Measurements from ENCODE around the gene TMEM108. TPM values are rescaled to one million over a fixed set of nuclear protein-coding genes. Genes with fewer than 3 reads are reported as not detected.

TMEM108 gene
- total and polyA plus RNA-seq, 10 of the 15 experiments (the other 5 are each of a cell fraction or from before 2014, with no cell fraction given) = 0.02 to 0.58 (median 0.12) TPM; not detected in 5

DNA sequence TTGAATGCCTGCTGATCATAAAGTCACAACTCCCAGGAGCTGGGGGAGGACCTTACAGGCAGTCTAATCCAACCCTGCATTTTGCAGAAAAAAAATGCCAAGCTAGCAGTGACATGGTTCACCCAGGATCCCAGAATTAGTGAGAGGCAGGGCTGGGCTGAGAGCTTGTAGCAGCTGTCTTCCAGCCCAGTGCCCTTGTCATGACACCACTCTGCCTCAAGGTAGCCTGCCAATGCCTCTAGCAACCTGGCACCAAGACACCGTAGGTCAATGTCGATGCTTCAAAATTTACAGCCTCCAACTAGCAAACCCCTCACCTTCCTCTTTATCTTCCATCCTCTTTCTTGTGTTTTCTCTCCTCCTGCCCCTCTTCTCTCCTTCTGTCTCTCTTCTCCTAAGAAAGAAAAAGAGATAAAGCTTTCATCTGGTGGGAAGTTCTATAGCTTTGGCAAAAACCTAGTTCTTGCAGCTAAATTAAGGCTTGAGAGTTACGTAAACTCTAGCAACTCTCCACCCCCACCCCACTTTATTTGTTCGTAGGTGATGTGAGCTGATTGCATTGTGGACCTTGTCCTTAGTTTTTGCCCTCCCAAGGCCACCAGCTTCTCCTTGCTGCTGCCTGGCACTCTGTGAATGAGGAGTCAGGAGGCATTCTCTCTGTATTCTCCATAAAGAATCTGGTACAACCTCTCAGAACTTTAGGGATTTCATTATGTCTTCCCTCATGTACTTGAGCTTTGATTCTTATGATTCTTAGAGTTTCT lies 343.3 kb downstream of the TMEM108 start:
- TF ChIP-seq KAT2A (conservative IDR thresholded peaks at IDR 0.05; ENCODE audit: control insufficient read depth, low read depth, low read length) (no peak), SRF (IDR thresholded peaks at IDR 0.05; ENCODE audit: low read depth in 2 of 2, low read length in 2 of 2) (no peak)
- in situ Hi-C loops (cut with MboI) = loop anchor here (5.0 to 25.0 kb wide), 2 partner anchors 649 to 844 kb away; no protein-coding TSS in a partner anchor
- no TSS peak for BruUV-seq (replicated peaks)

DNA sequence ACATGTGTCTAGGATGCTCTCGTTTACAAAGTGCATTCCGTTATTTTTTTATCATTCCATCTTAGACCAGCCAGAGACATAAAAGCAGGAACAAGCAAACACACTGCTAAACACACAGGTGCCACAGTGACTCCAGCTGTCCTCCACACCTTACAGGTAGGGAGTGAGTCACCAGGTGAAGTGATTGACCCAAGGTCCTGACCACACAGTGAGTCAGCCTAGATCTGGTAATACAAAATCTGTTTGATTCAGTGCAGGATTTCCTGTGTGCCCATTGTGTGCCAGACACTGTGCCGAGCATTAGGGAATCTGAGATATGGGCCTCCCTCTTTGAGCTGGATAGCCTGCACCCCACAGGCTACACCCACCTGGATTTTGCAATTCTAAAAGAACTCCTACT lies 345.0 kb downstream of the TMEM108 start:
- CTCF ChIA-PET = interaction anchor here (0.8 to 5.4 kb wide), 6 partner anchors 17 to 847 kb away, joined by 3 to 43 read pairs (median 20); no protein-coding TSS in a partner anchor
- no peak for TF ChIP-seq SREBF2 (IDR thresholded peaks at IDR 0.05; ENCODE audit: low read length)
- TF ChIP-seq NFYA (IDR thresholded peaks at IDR 0.05; ENCODE audit: borderline replicate concordance, low read depth, low read length) = no peak
- TF ChIP-seq, protein P1, sequence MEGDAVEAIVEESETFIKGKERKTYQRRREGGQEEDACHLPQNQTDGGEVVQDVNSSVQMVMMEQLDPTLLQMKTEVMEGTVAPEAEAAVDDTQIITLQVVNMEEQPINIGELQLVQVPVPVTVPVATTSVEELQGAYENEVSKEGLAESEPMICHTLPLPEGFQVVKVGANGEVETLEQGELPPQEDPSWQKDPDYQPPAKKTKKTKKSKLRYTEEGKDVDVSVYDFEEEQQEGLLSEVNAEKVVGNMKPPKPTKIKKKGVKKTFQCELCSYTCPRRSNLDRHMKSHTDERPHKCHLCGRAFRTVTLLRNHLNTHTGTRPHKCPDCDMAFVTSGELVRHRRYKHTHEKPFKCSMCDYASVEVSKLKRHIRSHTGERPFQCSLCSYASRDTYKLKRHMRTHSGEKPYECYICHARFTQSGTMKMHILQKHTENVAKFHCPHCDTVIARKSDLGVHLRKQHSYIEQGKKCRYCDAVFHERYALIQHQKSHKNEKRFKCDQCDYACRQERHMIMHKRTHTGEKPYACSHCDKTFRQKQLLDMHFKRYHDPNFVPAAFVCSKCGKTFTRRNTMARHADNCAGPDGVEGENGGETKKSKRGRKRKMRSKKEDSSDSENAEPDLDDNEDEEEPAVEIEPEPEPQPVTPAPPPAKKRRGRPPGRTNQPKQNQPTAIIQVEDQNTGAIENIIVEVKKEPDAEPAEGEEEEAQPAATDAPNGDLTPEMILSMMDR (IDR thresholded peaks at IDR 0.05 in 2 of 3, conservative IDR thresholded peaks at IDR 0.05 in 1 of 3; ENCODE audit: control insufficient read depth in 2 of 3, extremely low read depth in 1 of 3, insufficient read depth in 1 of 3, low read depth in 3 of 3, low read length in 3 of 3) = no peak
- TF ChIP-seq, protein P2, sequence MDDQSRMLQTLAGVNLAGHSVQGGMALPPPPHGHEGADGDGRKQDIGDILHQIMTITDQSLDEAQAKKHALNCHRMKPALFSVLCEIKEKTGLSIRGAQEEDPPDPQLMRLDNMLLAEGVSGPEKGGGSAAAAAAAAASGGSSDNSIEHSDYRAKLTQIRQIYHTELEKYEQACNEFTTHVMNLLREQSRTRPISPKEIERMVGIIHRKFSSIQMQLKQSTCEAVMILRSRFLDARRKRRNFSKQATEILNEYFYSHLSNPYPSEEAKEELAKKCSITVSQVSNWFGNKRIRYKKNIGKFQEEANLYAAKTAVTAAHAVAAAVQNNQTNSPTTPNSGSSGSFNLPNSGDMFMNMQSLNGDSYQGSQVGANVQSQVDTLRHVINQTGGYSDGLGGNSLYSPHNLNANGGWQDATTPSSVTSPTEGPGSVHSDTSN (IDR thresholded peaks at IDR 0.05; ENCODE audit: insufficient replicate concordance, low read depth, low read length) = no peak
- no peak for TF ChIP-seq FOXM1 (IDR thresholded peaks at IDR 0.05; ENCODE audit: low read depth, low read length)
- TF ChIP-seq BMI1 (IDR thresholded peaks at IDR 0.05; ENCODE audit: borderline replicate concordance) = no peak
- no peak for TF ChIP-seq ESRRA (IDR thresholded peaks at IDR 0.05; ENCODE audit: low read length)
- no peak for TF ChIP-seq ZNF207 (IDR thresholded peaks at IDR 0.05; ENCODE audit: borderline replicate concordance)

More for the DNA sequence above, 343.3 kb downstream of the TMEM108 start:
- H3K4me1 ChIP-seq (ENCODE audit: control insufficient read depth, insufficient read depth, low read length) = no peaks in the 10 kb centered on the region
- ATAC-seq (no peak), DNase-seq (ENCODE audit: low read depth, low spot score) (no peak), FAIRE-seq (no peak)
- H2AFZ ChIP-seq (ENCODE audit: control insufficient read depth, low read depth, low read length) = no peak overlapping the region
- H3K4me2 ChIP-seq (ENCODE audit: control insufficient read depth, insufficient read depth) = no peak overlapping the region
- H3K4me3 ChIP-seq = no peak overlapping the region
- 16% methylated on average over 4 of the region's 4 CpGs for WGBS (ENCODE audit: insufficient coverage, insufficient replicate concordance, low lambda C conversion rate, missing lambda C conversion rate)
- POLR2A ChIA-PET = no interaction called here
- no peaks in the 10 kb centered on the region for H3K36me3 ChIP-seq (ENCODE audit: control insufficient read depth in 2 of 2, insufficient read depth in 2 of 2, low read length in 1 of 2)
- no peaks in the 10 kb centered on the region for H3K79me2 ChIP-seq (ENCODE audit: control insufficient read depth, insufficient read depth, low read length)
- no peak overlapping the region for H3K27ac ChIP-seq (ENCODE audit: control insufficient read depth, insufficient read depth)
- no peak overlapping the region for H3K9ac ChIP-seq (ENCODE audit: control insufficient read depth, insufficient read depth, low read length)
- no peaks in the 10 kb centered on the region; a peak in 2 of 4 replicates for H3K27me3 ChIP-seq (replicated peaks in 1 of 2; ENCODE audit: control insufficient read depth in 2 of 2, insufficient read depth in 2 of 2, low read length in 1 of 2)
- CTCF ChIA-PET = interaction anchor here (0.7 to 5.4 kb wide), 5 partner anchors 14 to 654 kb away, joined by 4 to 43 read pairs (median 32); no protein-coding TSS in a partner anchor
- H3K9me3 ChIP-seq (replicated peaks; ENCODE audit: control insufficient read depth, insufficient read depth, low read length) = no peaks in the 10 kb centered on the region
- SMC1A ChIA-PET (ENCODE audit: uncharacterized antibody, unreplicated experiment) = interaction anchor here (0.8 to 4.9 kb wide), 6 partner anchors 10 to 668 kb away, joined by 3 to 29 read pairs (median 4); no protein-coding TSS in a partner anchor
- H4K20me1 ChIP-seq (ENCODE audit: control insufficient read depth, insufficient read depth) = no peaks in the 10 kb centered on the region
- RAD21 ChIA-PET (ENCODE audit: unreplicated experiment) = interaction anchor here (0.6 to 3.1 kb wide), 6 partner anchors 9 to 1907 kb away, joined by 3 to 23 read pairs (median 3); no protein-coding TSS in a partner anchor
- intact Hi-C loops (cut with micrococcal nuclease; ENCODE audit: unreplicated experiment) = loop anchor here (5.0 kb wide), 1 partner anchor 579 kb away; no protein-coding TSS in a partner anchor

More for the DNA sequence above, 345.0 kb downstream of the TMEM108 start:
- H2AFZ ChIP-seq (ENCODE audit: control insufficient read depth, low read depth, low read length) = no peak overlapping the region
- no peaks in the 10 kb centered on the region for H3K4me1 ChIP-seq (ENCODE audit: control insufficient read depth, insufficient read depth, low read length)
- H3K9ac ChIP-seq (ENCODE audit: control insufficient read depth, insufficient read depth, low read length) = no peak overlapping the region
- BruUV-seq (replicated peaks) = no TSS peak
- no peaks in the 10 kb centered on the region for H3K36me3 ChIP-seq (ENCODE audit: control insufficient read depth in 2 of 2, insufficient read depth in 2 of 2, low read length in 1 of 2)
- ChIA-PET RAD21 (ENCODE audit: unreplicated experiment) (interaction anchor here (0.8 to 3.1 kb wide), 3 partner anchors 341 to 657 kb away, joined by 5 to 23 read pairs (median 5); no protein-coding TSS in a partner anchor), POLR2A (no interaction called here), SMC1A (ENCODE audit: uncharacterized antibody, unreplicated experiment) (interaction anchor here (0.9 to 4.9 kb wide), 5 partner anchors 16 to 656 kb away, joined by 3 to 29 read pairs (median 3); partner anchors contain the start of gene BFSP2)
- DNase-seq (ENCODE audit: low read depth, low spot score) (no peak), ATAC-seq (no peak), FAIRE-seq (no peak)
- no peak overlapping the region for H3K4me2 ChIP-seq (ENCODE audit: control insufficient read depth, insufficient read depth)
- in situ Hi-C loops (cut with MboI) (loop anchor here (5.0 to 25.0 kb wide), 2 partner anchors 651 to 846 kb away; no protein-coding TSS in a partner anchor), intact Hi-C loops (cut with micrococcal nuclease; ENCODE audit: unreplicated experiment) (loop anchor here (5.0 kb wide), 1 partner anchor 581 kb away; no protein-coding TSS in a partner anchor)
- H4K20me1 ChIP-seq (ENCODE audit: control insufficient read depth, insufficient read depth) = no peaks in the 10 kb centered on the region
- H3K27me3 ChIP-seq (replicated peaks in 1 of 2; ENCODE audit: control insufficient read depth in 2 of 2, insufficient read depth in 2 of 2, low read length in 1 of 2) = no peaks in the 10 kb centered on the region; a peak in 2 of 4 replicates
- no peak overlapping the region for H3K4me3 ChIP-seq
- no peak overlapping the region for H3K27ac ChIP-seq (ENCODE audit: control insufficient read depth, insufficient read depth)
- no peaks in the 10 kb centered on the region for H3K79me2 ChIP-seq (ENCODE audit: control insufficient read depth, insufficient read depth, low read length)
- 58% methylated on average over 3 of the region's 3 CpGs for WGBS (ENCODE audit: insufficient coverage, insufficient replicate concordance, low lambda C conversion rate, missing lambda C conversion rate)
- no peaks in the 10 kb centered on the region for H3K9me3 ChIP-seq (replicated peaks; ENCODE audit: control insufficient read depth, insufficient read depth, low read length)

All from GM12878 (cell line).